H9 (cell line): ENCODE results near the gene CREBRF. TPM values are rescaled to one million over a fixed set of nuclear protein-coding genes. Genes with fewer than 3 reads are reported as not detected.

Experiments
- DNase-seq: peaks from one replicate; pipeline ENCODE4 v3.0.0-alpha.2; 2017
- H2AFZ ChIP-seq: one replicate; pipeline ENCODE4 v1.6.1; 2013; ENCODE audit warnings: mild to moderate bottlenecking, low read length, control low read depth, moderate library complexity
- H2AK5ac ChIP-seq: 2 replicates; pipeline ENCODE4 v1.6.1; 2013; ENCODE audit warnings: low read length, control low read depth, mixed read lengths; ENCODE audit not compliant: insufficient read length
- H2BK120ac ChIP-seq: one replicate; pipeline ENCODE4 v1.6.1; 2013; ENCODE audit warnings: low read depth, mild to moderate bottlenecking, low read length, control low read depth, inconsistent platforms; ENCODE audit not compliant: poor library complexity, severe bottlenecking
- H2BK12ac ChIP-seq: 2 replicates; pipeline ENCODE4 v1.6.1; 2013; ENCODE audit warnings: low read length, control low read depth, mixed read lengths, low read depth; ENCODE audit not compliant: insufficient read length
- H2BK15ac ChIP-seq: 2 replicates; pipeline ENCODE4 v1.6.1; 2013; ENCODE audit warnings: low read depth, low read length, control low read depth
- H2BK20ac ChIP-seq: one replicate; pipeline ENCODE4 v1.6.1; 2013; ENCODE audit warnings: low read depth, mild to moderate bottlenecking, low read length, control low read depth, inconsistent platforms; ENCODE audit not compliant: poor library complexity, severe bottlenecking
- H2BK5ac ChIP-seq: 2 replicates; pipeline ENCODE4 v1.6.1; 2013; ENCODE audit warnings: low read length, control low read depth, mixed read lengths; ENCODE audit not compliant: insufficient read length
- H3K14ac ChIP-seq: 2 replicates; pipeline ENCODE4 v1.6.1; 2013; ENCODE audit warnings: low read length, control low read depth; ENCODE audit not compliant: insufficient read depth
- H3K18ac ChIP-seq: 2 replicates; pipeline ENCODE4 v1.6.1; 2013; ENCODE audit warnings: low read depth, mild to moderate bottlenecking, mixed read lengths, low read length, control low read depth; ENCODE audit not compliant: insufficient read length
- H3K23ac ChIP-seq: 2 replicates; pipeline ENCODE4 v1.6.1; 2013; ENCODE audit warnings: low read length, control low read depth, mixed read lengths, low read depth; ENCODE audit not compliant: insufficient read length
- H3K23me2 ChIP-seq: 2 replicates; pipeline ENCODE4 v1.6.1; 2013; ENCODE audit warnings: low read depth, mild to moderate bottlenecking, mixed read lengths, low read length, control low read depth; ENCODE audit not compliant: insufficient read length, poor library complexity, severe bottlenecking
- H3K27ac ChIP-seq: 2 replicates; pipeline ENCODE4 v1.5.1; 2013; ENCODE audit warnings: low read length, control low read depth, mixed read lengths, low read depth; ENCODE audit not compliant: insufficient read length
- H3K27me3 ChIP-seq: 2 replicates; pipeline ENCODE4 v1.6.1; 2013; ENCODE audit warnings: low read length, control low read depth, inconsistent platforms; ENCODE audit not compliant: insufficient read depth
- H3K4ac ChIP-seq: 2 replicates; pipeline ENCODE4 v1.6.1; 2013; ENCODE audit warnings: low read depth, mild to moderate bottlenecking, control low read depth, inconsistent platforms, low read length, moderate library complexity
- H3K4me1 ChIP-seq: 2 replicates; pipeline ENCODE4 v1.6.1; 2013; ENCODE audit warnings: low read length, control low read depth, inconsistent platforms; ENCODE audit not compliant: insufficient read depth
- H3K4me2 ChIP-seq: 2 replicates; pipeline ENCODE4 v1.6.1; 2013; ENCODE audit warnings: low read length, control low read depth, mixed read lengths; ENCODE audit not compliant: insufficient read length, insufficient read depth
- H3K56ac ChIP-seq: 2 replicates; pipeline ENCODE4 v1.6.1; 2013; ENCODE audit warnings: low read depth, mild to moderate bottlenecking, mixed read lengths, low read length, control low read depth; ENCODE audit not compliant: insufficient read length
- H3K79me1 ChIP-seq: 2 replicates; pipeline ENCODE4 v1.6.1; 2013; ENCODE audit warnings: low read depth, mild to moderate bottlenecking, moderate library complexity, low read length, control low read depth, inconsistent platforms; ENCODE audit not compliant: insufficient read depth, poor library complexity, severe bottlenecking
- H3K79me2 ChIP-seq: 2 replicates; pipeline ENCODE4 v1.6.1; 2013; ENCODE audit warnings: low read length, control low read depth, inconsistent platforms; ENCODE audit not compliant: insufficient read depth
- H3K9ac ChIP-seq: 2 replicates; pipeline ENCODE4 v1.6.1; 2013; ENCODE audit warnings: low read length, control low read depth, mixed read lengths; ENCODE audit not compliant: insufficient read length; ENCODE audit errors: extremely low read depth
- H3K9me3 ChIP-seq: one replicate; pipeline ENCODE4 v1.6.1; 2013; ENCODE audit warnings: low read depth, low read length, inconsistent platforms; ENCODE audit not compliant: control insufficient read depth
- H3T11ph ChIP-seq: one replicate; pipeline ENCODE4 v1.6.1; 2013; ENCODE audit warnings: mild to moderate bottlenecking, low read length, control low read depth, inconsistent platforms
- H4K20me1 ChIP-seq: one replicate; pipeline ENCODE4 v1.6.1; 2013; ENCODE audit not compliant: control insufficient read depth, insufficient read length, insufficient read depth
- H4K5ac ChIP-seq: 2 replicates; pipeline ENCODE4 v1.6.1; 2013; ENCODE audit warnings: low read depth, mild to moderate bottlenecking, mixed read lengths, low read length, control low read depth; ENCODE audit not compliant: insufficient read length
- H4K8ac ChIP-seq: replicated peaks from 2 replicates; pipeline ENCODE4 v1.6.1; 2013; ENCODE audit warnings: low read length, control low read depth, mixed read lengths, low read depth; ENCODE audit not compliant: insufficient read length
- H4K91ac ChIP-seq: 2 replicates; pipeline ENCODE4 v1.6.1; 2013; ENCODE audit warnings: low read depth, mild to moderate bottlenecking, moderate library complexity, mixed read lengths, low read length, control low read depth; ENCODE audit not compliant: insufficient read length
- H3K27ac Mint-ChIP-seq, 3 experiments: 2 replicates in 2 of 3; 3 replicates in 1 of 3; pipeline ENCODE4 v1.8.0; 2020 to 2021; ENCODE audit warnings: mixed read lengths in 3 of 3, mild to moderate bottlenecking in 1 of 3, moderate library complexity in 1 of 3
- H3K27me3 Mint-ChIP-seq: 2 replicates; pipeline ENCODE4 v1.8.0; 2021; ENCODE audit warnings: low read depth, mild to moderate bottlenecking, moderate library complexity, mixed read lengths
- H3K36me3 Mint-ChIP-seq, 3 experiments: 2 replicates in 2 of 3; 3 replicates in 1 of 3; pipeline ENCODE4 v1.8.0; 2020 to 2021; ENCODE audit warnings: low read depth in 3 of 3, mixed read lengths in 3 of 3; ENCODE audit not compliant: insufficient read depth in 1 of 3
- H3K4me1 Mint-ChIP-seq, 2 experiments: 2 replicates each; pipeline ENCODE4 v1.8.0; 2020; ENCODE audit warnings: mixed read lengths in 2 of 2
- H3K4me3 Mint-ChIP-seq, 2 experiments: 2 replicates in 1 of 2; 3 replicates in 1 of 2; pipeline ENCODE4 v1.8.0; 2020 to 2021; ENCODE audit warnings: mild to moderate bottlenecking in 2 of 2, mixed read lengths in 2 of 2, moderate library complexity in 1 of 2
- H3K9me3 Mint-ChIP-seq, 2 experiments: 2 replicates in 1 of 2; 3 replicates in 1 of 2; pipeline ENCODE4 v1.8.0; 2020; ENCODE audit warnings: mild to moderate bottlenecking in 2 of 2, mixed read lengths in 2 of 2, moderate library complexity in 1 of 2
- CTCF ChIP-seq: fragments of 200-600 bp; sonication (generic); conservative IDR thresholded peaks from 3 replicates; pipeline ENCODE4 v1.8.0; 2021; ENCODE audit warnings: antibody characterized with exemption, mild to moderate bottlenecking
- WGBS: extraction: QIAGEN DNeasy Blood & Tissue Kit; methylation state at CpG from one replicate; pipeline ENCODE4 v1.1.7; 2013; ENCODE audit warnings: missing lambda C conversion rate, low lambda C conversion rate, mixed read lengths; ENCODE audit not compliant: insufficient read length; ENCODE audit errors: extremely low coverage; 5-methylcytosine and 5-hydroxymethylcytosine counted together
- total RNA-seq: library from RNA; stranded (reverse); gene quantifications from 2 replicates; pipeline ENCODE4 v1.2.1, GENCODE V29; 2021

The CREBRF gene
- total RNA-seq, 1 experiment from 2014 or later = 2.7 TPM

GRCh38 chr5:173075137-173075843 is 19.1 kb downstream of the CREBRF start:
- no peaks in the 10 kb centered on the region for H3K4me1 ChIP-seq
- no peak overlapping the region for H4K5ac ChIP-seq
- no peak overlapping the region for H3K14ac ChIP-seq
- H2AK5ac ChIP-seq = no peak overlapping the region
- no peak overlapping the region for H2AFZ ChIP-seq
- no peaks in the 10 kb centered on the region for H3K36me3 Mint-ChIP-seq
- no peak overlapping the region for H2BK20ac ChIP-seq
- H3K18ac ChIP-seq = no peak overlapping the region
- no peak overlapping the region for H3K4ac ChIP-seq
- no peak overlapping the region for H2BK120ac ChIP-seq
- no peak for TF ChIP-seq CTCF
- H3K4me3 Mint-ChIP-seq = no peak overlapping the region
- H3K9ac ChIP-seq = no peak overlapping the region
- H3K9me3 Mint-ChIP-seq = no peaks in the 10 kb centered on the region; a peak in 1 of 5 replicates
- H3K23me2 ChIP-seq = no peaks in the 10 kb centered on the region
- H3K4me1 Mint-ChIP-seq = no peaks in the 10 kb centered on the region
- H3K79me1 ChIP-seq = no peaks in the 10 kb centered on the region
- H4K91ac ChIP-seq = no peak overlapping the region
- peaks cover 4% of the 10 kb centered on the region for H3K27me3 Mint-ChIP-seq
- H3K23ac ChIP-seq = no peak overlapping the region
- H3K9me3 ChIP-seq = no peaks in the 10 kb centered on the region
- no peak overlapping the region for H2BK5ac ChIP-seq
- no peak overlapping the region for H3K56ac ChIP-seq
- H2BK12ac ChIP-seq = no peak overlapping the region
- no peak for DNase-seq
- no peaks in the 10 kb centered on the region for H3K27me3 ChIP-seq
- no peak overlapping the region for H3K4me2 ChIP-seq
- no peaks in the 10 kb centered on the region for H3K79me2 ChIP-seq
- no peaks in the 10 kb centered on the region for H4K20me1 ChIP-seq
- H3K27ac ChIP-seq = no peak overlapping the region
- H2BK15ac ChIP-seq = no peak overlapping the region
- no peak overlapping the region for H3T11ph ChIP-seq
- WGBS = no CpG with 5 or more reads among the region's 5 CpGs
- no peak overlapping the region for H4K8ac ChIP-seq
- H3K27ac Mint-ChIP-seq = no peak overlapping the region; a peak in 2 of 7 replicates
